ENCODE results near the gene ANKMY2. TPM values are rescaled to one million over a fixed set of nuclear protein-coding genes. Genes with fewer than 3 reads are reported as not detected.
A peak's percentile ranks its signal among the peaks of the same experiment; 100 is the strongest.
"Not testable (repeated sequence)": the region's sequence is repeated elsewhere in the genome, so short reads cannot be mapped to it uniquely, and the experiment has no call there.

ANKMY2 gene
- polyA plus RNA-seq, 2 donors, result 5.0 to 5.9 TPM

DNA sequence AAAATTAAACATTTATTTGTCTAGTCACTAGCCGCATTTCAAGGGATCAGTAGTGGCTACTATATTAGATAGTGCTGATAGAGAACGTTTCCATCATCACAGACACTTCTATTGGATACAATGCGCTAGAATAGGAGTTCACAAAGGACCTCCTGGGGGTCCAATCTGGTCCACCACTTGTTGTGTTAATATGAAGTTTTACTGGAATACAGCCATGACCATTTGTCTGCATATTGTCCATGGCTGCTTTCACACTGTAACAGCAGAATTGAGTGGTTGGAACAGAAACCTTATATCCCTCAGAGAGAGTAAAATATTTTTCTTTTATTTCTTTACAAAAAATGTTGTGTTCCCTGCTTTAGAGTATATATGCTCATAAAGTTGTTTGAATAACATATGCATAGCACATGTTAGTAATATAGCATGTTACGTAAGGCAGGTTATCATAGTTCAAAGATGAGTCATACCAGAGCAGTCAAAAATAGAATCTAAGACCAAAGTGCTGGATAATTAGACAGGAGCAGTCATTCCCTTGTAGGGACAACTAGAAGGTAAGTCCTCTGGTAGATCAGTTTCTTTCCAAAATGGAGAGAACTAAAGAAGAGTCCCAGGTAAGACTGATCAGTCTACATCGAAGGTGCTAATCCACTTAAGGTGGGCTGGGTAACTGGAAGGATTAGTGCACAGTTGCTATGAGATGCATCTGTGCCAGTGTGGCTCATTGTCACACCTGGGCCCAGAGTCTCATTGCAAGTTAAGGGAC, 15.3 kb upstream of the ANKMY2 start:
- H3K4me1 ChIP-seq (ENCODE audit: control insufficient read depth in 2 of 2, insufficient read depth in 2 of 2, low read length in 1 of 2), result peaks cover 0 to 2% of the 10 kb centered on the region in 2 donors
- no peaks in the 10 kb centered on the region for H3K9me3 ChIP-seq (ENCODE audit: control insufficient read depth in 2 of 2, insufficient read depth in 1 of 2, low read depth in 1 of 2, low read length in 1 of 2)
- WGBS, 2 donors, result 71 to 75% methylated on average over 5 of the region's 5 CpGs
- H3K36me3 ChIP-seq (ENCODE audit: control insufficient read depth in 2 of 2, insufficient read depth in 2 of 2, low read length in 1 of 2), result no peaks in the 10 kb centered on the region
- H3K27ac ChIP-seq (ENCODE audit: low read depth in 2 of 2, low read length in 1 of 2), result no peak overlapping the region
- H3K4me3 ChIP-seq (ENCODE audit: low read depth in 1 of 2, low read length in 2 of 2), result no peak overlapping the region
- no peaks in the 10 kb centered on the region for H3K27me3 ChIP-seq (ENCODE audit: control insufficient read depth in 1 of 2, insufficient read depth in 2 of 2, low read length in 2 of 2)

DNA sequence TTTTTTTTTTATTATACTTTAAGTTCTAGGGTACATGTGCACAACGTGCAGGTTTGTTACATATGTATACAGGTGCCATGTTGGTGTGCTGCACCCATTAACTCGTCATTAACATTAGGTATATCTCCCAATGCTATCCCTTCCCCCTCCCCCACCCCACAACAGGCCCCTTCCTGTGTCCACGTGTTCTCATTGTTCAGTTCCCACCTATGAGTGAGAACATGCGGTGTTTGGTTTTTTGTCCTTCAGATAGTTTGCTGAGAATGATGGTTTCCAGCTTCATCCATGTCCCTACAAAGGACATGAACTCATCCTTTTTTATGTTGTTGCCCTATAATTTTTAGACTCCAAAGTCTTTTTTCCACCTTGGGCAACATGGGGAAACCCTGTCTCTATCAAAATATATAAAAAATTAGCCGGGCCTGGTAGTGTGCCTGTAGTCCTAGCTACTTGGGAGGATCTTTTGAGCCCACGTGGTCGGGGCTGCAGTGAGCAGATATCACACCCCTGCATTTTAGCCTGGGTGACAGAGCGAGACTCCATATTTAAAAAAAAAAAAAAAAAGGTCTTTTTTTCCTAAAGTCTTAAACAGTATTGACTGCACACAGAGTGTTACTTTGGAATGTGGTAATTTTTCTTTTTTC, 14.4 kb upstream of the ANKMY2 start:
- H3K4me3 ChIP-seq (ENCODE audit: low read depth in 1 of 2, low read length in 2 of 2); H3K4me1 ChIP-seq (ENCODE audit: control insufficient read depth in 2 of 2, insufficient read depth in 2 of 2, low read length in 1 of 2); H3K36me3 ChIP-seq (ENCODE audit: control insufficient read depth in 2 of 2, insufficient read depth in 2 of 2, low read length in 1 of 2); H3K9me3 ChIP-seq (ENCODE audit: control insufficient read depth in 2 of 2, insufficient read depth in 1 of 2, low read depth in 1 of 2, low read length in 1 of 2); H3K27ac ChIP-seq (ENCODE audit: low read depth in 2 of 2, low read length in 1 of 2); H3K27me3 ChIP-seq (ENCODE audit: control insufficient read depth in 1 of 2, insufficient read depth in 2 of 2, low read length in 2 of 2): not testable (repeated sequence)
- WGBS, 2 donors, result 87 to 93% methylated on average over 8 of the region's 8 CpGs

DNA sequence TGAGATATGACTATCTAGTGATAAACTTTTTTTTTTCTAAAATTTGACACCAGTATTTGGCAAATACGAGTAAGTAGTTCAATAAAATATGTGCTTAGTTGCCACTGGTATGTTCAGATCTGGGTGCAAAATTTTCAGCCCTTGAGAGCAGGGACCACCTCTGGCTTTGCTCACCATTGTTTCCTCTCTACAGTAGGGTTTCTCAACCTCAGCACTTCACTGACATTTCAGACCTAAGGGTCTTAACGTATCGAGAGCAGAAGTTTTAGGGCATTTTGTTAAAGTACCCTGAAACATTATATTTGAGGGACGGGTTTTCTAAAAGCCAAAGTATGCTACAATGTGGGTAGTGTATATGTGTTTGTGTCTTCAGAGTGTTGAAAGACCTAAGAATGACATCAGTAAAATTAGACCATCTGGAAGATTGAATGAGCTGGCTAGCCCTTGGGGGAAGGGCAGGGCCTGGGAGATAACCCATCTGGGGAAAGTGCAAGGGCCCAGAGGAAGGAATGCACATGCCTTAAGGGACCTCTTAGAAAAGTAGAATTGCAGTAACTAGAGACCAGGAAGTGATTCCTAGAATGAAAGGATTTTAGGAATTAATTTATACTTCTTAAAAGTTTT, 12.2 kb upstream of the ANKMY2 start:
- H3K4me1 ChIP-seq (ENCODE audit: control insufficient read depth in 2 of 2, insufficient read depth in 2 of 2, low read length in 1 of 2), result peaks cover 0 to 2% of the 10 kb centered on the region in 2 donors
- no peak overlapping the region for H3K27ac ChIP-seq (ENCODE audit: low read depth in 2 of 2, low read length in 1 of 2)
- WGBS, 2 donors, result 86 to 87% methylated on average over 4 of the region's 4 CpGs
- H3K4me3 ChIP-seq (ENCODE audit: low read depth in 1 of 2, low read length in 2 of 2), result no peak overlapping the region
- H3K27me3 ChIP-seq (ENCODE audit: control insufficient read depth in 1 of 2, insufficient read depth in 2 of 2, low read length in 2 of 2), result no peaks in the 10 kb centered on the region
- no peaks in the 10 kb centered on the region for H3K36me3 ChIP-seq (ENCODE audit: control insufficient read depth in 2 of 2, insufficient read depth in 2 of 2, low read length in 1 of 2)
- H3K9me3 ChIP-seq (ENCODE audit: control insufficient read depth in 2 of 2, insufficient read depth in 1 of 2, low read depth in 1 of 2, low read length in 1 of 2), result no peaks in the 10 kb centered on the region

DNA sequence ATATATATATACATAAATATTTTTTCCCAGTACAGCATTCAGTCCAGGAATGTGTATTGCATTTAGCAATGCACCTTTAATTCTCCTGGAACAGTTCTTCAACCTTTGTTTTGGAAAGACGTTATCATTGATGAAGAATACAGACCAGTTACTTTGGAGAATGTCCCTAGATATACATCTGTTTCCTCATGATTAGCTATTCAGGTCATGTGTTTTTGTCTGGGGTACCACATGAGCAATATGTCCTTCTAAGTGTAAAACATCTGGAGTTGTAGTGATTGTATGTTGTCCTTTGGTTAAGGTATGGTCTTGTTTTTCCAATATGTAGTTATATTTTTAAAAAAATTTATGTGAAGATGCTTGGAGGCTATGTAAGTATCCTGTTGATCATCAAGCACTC, 10.6 kb upstream of the ANKMY2 start:
- 68 to 77% methylated on average over 1 of the region's 1 CpG for WGBS, 2 donors
- no peaks in the 10 kb centered on the region for H3K9me3 ChIP-seq (ENCODE audit: control insufficient read depth in 2 of 2, insufficient read depth in 1 of 2, low read depth in 1 of 2, low read length in 1 of 2)
- H3K36me3 ChIP-seq (ENCODE audit: control insufficient read depth in 2 of 2, insufficient read depth in 2 of 2, low read length in 1 of 2), result no peaks in the 10 kb centered on the region
- no peak overlapping the region for H3K4me3 ChIP-seq (ENCODE audit: low read depth in 1 of 2, low read length in 2 of 2)
- H3K27ac ChIP-seq (ENCODE audit: low read depth in 2 of 2, low read length in 1 of 2), result no peak overlapping the region
- H3K4me1 ChIP-seq (ENCODE audit: control insufficient read depth in 2 of 2, insufficient read depth in 2 of 2, low read length in 1 of 2), result peaks cover 0 to 2% of the 10 kb centered on the region in 2 donors
- H3K27me3 ChIP-seq (ENCODE audit: control insufficient read depth in 1 of 2, insufficient read depth in 2 of 2, low read length in 2 of 2), result no peaks in the 10 kb centered on the region

DNA sequence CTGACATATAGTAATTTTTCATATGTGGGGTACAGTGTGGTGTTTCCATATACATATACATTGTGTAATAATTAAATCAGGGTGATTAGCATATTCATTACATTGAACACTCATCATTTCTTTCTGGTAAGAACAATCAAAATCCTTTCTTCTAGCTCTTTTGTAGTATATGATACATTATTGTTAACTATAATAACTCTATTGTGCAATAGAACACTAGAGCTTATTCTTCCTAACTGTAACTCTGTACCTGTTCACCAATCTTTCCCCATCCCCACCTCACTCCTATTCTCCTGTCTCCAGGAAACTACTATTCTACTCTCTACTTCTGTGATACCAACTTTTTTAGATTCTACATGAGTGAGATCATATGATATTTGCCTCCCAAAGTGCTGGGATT, 9.8 kb upstream of the ANKMY2 start:
- no peak overlapping the region for H3K27ac ChIP-seq (ENCODE audit: low read depth in 2 of 2, low read length in 1 of 2)
- peaks cover 0 to 2% of the 10 kb centered on the region in 2 donors for H3K4me1 ChIP-seq (ENCODE audit: control insufficient read depth in 2 of 2, insufficient read depth in 2 of 2, low read length in 1 of 2)
- H3K27me3 ChIP-seq (ENCODE audit: control insufficient read depth in 1 of 2, insufficient read depth in 2 of 2, low read length in 2 of 2), result no peaks in the 10 kb centered on the region
- H3K4me3 ChIP-seq (ENCODE audit: low read depth in 1 of 2, low read length in 2 of 2), result no peak overlapping the region
- no peaks in the 10 kb centered on the region for H3K36me3 ChIP-seq (ENCODE audit: control insufficient read depth in 2 of 2, insufficient read depth in 2 of 2, low read length in 1 of 2)
- no peaks in the 10 kb centered on the region for H3K9me3 ChIP-seq (ENCODE audit: control insufficient read depth in 2 of 2, insufficient read depth in 1 of 2, low read depth in 1 of 2, low read length in 1 of 2)

DNA sequence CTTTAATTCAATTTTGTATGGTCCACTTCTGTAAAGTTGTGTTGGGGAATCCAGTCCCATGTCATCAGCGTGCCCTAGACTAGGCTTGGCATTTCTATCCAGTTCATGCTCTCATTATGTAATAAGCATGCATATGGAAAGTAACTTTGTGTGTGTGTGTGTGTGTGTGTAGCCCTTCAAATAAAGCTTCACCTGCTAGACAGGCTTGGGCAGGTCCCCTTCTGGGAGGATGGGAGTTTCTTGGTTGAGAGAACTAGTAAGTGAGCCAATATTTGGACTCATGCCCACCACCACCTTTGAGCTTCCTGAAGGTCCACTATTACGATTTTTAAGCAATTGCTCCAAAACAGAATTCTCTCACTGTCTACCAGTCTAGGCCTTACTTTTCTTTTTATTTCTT, 7.3 kb upstream of the ANKMY2 start:
- 45 to 64% methylated on average over 2 of the region's 2 CpGs for WGBS, 2 donors
- H3K36me3 ChIP-seq (ENCODE audit: control insufficient read depth in 2 of 2, insufficient read depth in 2 of 2, low read length in 1 of 2), result no peaks in the 10 kb centered on the region
- peaks cover 2 to 5% of the 10 kb centered on the region in 2 donors for H3K4me1 ChIP-seq (ENCODE audit: control insufficient read depth in 2 of 2, insufficient read depth in 2 of 2, low read length in 1 of 2)
- H3K27me3 ChIP-seq (ENCODE audit: control insufficient read depth in 1 of 2, insufficient read depth in 2 of 2, low read length in 2 of 2), result no peaks in the 10 kb centered on the region
- no peaks in the 10 kb centered on the region for H3K9me3 ChIP-seq (ENCODE audit: control insufficient read depth in 2 of 2, insufficient read depth in 1 of 2, low read depth in 1 of 2, low read length in 1 of 2)
- no peak overlapping the region for H3K4me3 ChIP-seq (ENCODE audit: low read depth in 1 of 2, low read length in 2 of 2)
- H3K27ac ChIP-seq (ENCODE audit: low read depth in 2 of 2, low read length in 1 of 2), result peak overlapping the region; percentile 52 to 55

DNA sequence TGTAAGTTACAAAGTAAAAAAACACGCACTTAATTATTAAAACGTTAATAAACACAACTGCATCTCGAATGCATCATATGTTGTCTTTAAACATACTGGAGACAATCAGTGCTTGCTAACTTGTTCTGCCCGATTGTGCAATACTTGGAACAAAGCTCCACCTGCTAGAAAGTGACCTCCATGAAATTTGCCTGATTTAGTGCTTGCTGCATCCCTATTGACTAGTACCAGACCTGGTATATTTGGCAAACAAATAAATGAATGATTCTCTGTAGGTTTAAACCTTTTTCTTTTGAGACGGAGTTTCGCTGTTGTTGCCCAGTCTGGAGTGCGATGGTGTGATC, 6.7 kb upstream of the ANKMY2 start:
- Histone ChIP-seq H3K36me3 (ENCODE audit: control insufficient read depth in 2 of 2, insufficient read depth in 2 of 2, low read length in 1 of 2) (no peaks in the 10 kb centered on the region), H3K27me3 (ENCODE audit: control insufficient read depth in 1 of 2, insufficient read depth in 2 of 2, low read length in 2 of 2) (no peaks in the 10 kb centered on the region), H3K9me3 (ENCODE audit: control insufficient read depth in 2 of 2, insufficient read depth in 1 of 2, low read depth in 1 of 2, low read length in 1 of 2) (no peaks in the 10 kb centered on the region), H3K27ac (ENCODE audit: low read depth in 2 of 2, low read length in 1 of 2) (peak overlapping the region in 1 of 2 donors; percentile 55), H3K4me1 (ENCODE audit: control insufficient read depth in 2 of 2, insufficient read depth in 2 of 2, low read length in 1 of 2) (peaks cover 2 to 3% of the 10 kb centered on the region in 2 donors), H3K4me3 (ENCODE audit: low read depth in 1 of 2, low read length in 2 of 2) (no peak overlapping the region)
- 81 to 90% methylated on average over 7 of the region's 7 CpGs for WGBS, 2 donors

DNA sequence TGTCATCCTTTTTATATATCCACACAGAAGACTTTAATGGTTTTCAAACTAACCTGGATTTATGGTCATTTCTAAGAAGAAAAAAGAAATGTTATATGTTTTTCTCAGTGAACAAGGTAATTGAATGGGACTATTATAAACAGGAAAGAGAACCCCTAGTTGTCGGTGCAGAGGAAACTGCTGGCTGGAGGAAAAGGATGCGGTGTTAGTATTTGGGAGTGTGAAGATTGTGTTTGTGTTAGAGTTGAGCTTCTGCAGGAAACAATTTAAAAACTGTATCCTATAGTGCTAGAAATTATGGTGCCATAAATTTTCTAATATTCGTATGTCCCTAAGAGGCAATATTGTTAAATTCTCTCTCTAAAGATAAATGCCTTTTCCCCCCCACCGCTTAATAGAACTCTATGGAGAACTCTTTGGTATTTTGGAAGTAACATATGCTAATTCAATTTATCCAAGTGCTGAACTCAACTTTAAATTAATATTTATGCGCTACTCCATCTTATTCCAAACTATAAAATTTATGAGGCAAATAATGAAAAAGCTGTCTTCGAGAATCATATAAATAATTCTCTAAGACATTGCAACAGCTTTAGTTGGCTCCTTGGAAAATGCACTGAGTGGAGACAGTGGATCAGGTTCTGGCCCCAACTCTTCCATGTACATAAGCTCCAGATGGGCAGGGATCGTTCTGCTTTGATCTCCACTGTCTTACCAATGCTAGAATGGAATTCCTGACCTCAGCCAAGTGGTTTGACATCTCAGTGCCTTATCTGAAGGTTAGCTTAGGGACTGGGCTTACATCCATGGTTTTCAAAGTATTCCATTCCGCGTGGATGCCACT, 6.1 kb upstream of the ANKMY2 start:
- no peak overlapping the region for H3K27ac ChIP-seq (ENCODE audit: low read depth in 2 of 2, low read length in 1 of 2)
- H3K36me3 ChIP-seq (ENCODE audit: control insufficient read depth in 2 of 2, insufficient read depth in 2 of 2, low read length in 1 of 2), result no peaks in the 10 kb centered on the region
- 72 to 77% methylated on average over 9 of the region's 9 CpGs for WGBS, 2 donors
- H3K4me3 ChIP-seq (ENCODE audit: low read depth in 1 of 2, low read length in 2 of 2), result no peak overlapping the region
- H3K4me1 ChIP-seq (ENCODE audit: control insufficient read depth in 2 of 2, insufficient read depth in 2 of 2, low read length in 1 of 2), result peaks cover 2 to 3% of the 10 kb centered on the region in 2 donors
- H3K9me3 ChIP-seq (ENCODE audit: control insufficient read depth in 2 of 2, insufficient read depth in 1 of 2, low read depth in 1 of 2, low read length in 1 of 2), result no peaks in the 10 kb centered on the region
- H3K27me3 ChIP-seq (ENCODE audit: control insufficient read depth in 1 of 2, insufficient read depth in 2 of 2, low read length in 2 of 2), result no peaks in the 10 kb centered on the region

DNA sequence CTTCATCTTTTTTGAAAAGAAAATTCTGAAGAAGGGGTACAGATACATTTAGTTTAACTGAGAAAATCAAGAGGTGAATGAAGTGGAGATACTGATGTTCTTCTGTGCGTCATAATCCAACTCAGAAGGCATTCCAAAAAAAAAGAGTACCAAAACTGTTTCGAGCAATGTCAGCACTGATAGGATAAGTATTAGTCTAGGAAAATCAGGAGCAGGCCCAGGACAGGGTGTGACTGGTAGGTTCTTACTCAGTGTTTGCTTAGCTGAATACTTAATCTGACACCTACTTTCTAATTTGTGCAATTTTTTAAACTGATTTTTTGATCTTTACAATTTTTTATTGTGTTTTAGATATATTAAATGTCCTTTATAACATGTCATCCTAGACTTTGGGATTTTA, 4.7 kb upstream of the ANKMY2 start:
- no peaks in the 10 kb centered on the region for H3K9me3 ChIP-seq (ENCODE audit: control insufficient read depth in 2 of 2, insufficient read depth in 1 of 2, low read depth in 1 of 2, low read length in 1 of 2)
- no peak overlapping the region for H3K4me3 ChIP-seq (ENCODE audit: low read depth in 1 of 2, low read length in 2 of 2)
- no peaks in the 10 kb centered on the region for H3K27me3 ChIP-seq (ENCODE audit: control insufficient read depth in 1 of 2, insufficient read depth in 2 of 2, low read length in 2 of 2)
- WGBS, 2 donors, result 55% methylated on average over 2 of the region's 2 CpGs
- H3K27ac ChIP-seq (ENCODE audit: low read depth in 2 of 2, low read length in 1 of 2), result no peak overlapping the region
- H3K36me3 ChIP-seq (ENCODE audit: control insufficient read depth in 2 of 2, insufficient read depth in 2 of 2, low read length in 1 of 2), result no peaks in the 10 kb centered on the region
- H3K4me1 ChIP-seq (ENCODE audit: control insufficient read depth in 2 of 2, insufficient read depth in 2 of 2, low read length in 1 of 2), result peaks cover 2 to 3% of the 10 kb centered on the region in 2 donors
